HG03520 (cell line): Measurements from ENCODE around the gene PIEZO2.

Source experiments
- ATAC-seq: cut with Tn5 transposase; IDR thresholded peaks from one replicate; pipeline ENCODE4 v1.9.1; 2021; ENCODE audit warnings: mild to moderate bottlenecking, moderate library complexity; ENCODE audit not compliant: unreplicated experiment

Gene PIEZO2

DNA sequence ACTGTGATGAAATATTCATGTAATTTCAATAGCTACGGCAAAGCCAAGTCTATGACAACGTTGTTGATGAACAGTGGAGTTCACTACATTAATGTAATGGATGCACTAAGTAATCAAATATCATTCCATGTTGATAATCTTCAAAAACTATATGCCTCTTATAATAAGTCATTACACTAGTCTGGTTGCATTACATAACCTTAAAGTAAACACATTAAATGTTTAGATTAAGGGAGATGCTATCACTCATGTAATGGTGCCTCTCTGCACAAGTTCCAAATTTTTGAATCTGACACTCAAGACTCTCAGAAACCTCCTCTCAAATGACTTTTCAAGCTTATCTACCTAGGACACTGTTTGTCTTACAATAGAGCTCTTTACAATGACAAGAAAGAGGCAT, 35.4 kb downstream of the PIEZO2 start:
- no peak for ATAC-seq

DNA sequence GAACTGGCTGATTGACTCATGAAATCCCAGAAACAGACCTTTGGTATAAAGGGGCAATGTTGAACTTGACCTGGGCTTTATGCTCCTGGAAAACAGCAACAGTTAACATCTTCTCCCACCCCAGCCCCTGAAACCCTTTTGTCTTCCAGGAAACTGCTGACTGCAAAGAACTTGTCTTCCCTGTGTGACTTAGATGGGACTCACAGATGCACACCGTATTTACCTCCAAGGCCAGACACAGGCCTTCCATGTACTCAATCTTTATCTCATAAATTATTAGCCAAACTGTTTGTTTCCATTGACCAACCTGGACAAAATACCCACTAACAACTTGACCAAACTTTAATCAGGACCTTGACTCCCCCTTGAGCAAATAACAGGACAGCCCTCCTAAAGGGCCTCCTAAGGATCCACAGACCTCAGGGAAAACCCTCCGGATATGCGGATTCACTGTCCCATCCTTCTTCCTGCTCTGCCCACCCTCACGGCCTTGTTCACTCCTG, 36.3 kb downstream of the PIEZO2 start:
- no peak for ATAC-seq

- ATAC-seq: no peak
Observed at GRCh38 chr18:11112286-11112685, 37.1 kb downstream of the PIEZO2 start.

DNA sequence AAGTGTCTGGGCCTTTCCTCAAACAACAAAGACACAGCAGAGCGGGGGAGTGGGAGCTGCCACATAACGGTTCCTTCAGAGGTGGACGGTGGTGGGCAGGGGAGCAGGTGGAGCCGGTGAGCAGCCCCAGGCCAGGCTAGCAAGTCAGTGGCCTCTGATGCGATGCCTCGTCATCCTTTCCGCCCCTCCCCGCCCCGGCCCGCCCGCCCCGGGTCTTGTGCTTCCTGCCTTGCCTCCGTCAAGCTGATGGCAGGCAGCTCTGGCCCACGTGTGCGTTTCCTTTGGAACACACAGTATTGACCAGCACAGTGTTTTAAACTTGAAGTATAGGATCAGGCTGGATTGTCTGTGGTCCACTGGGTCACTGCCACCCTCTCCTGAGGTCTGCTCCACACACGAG, 38.9 kb downstream of the PIEZO2 start:
- ATAC-seq: no peak

- no peak for ATAC-seq
Observed at GRCh38 chr18:11108947-11109346, 40.4 kb downstream of the PIEZO2 start.

GRCh38 chr18:11106894-11107293, 42.5 kb downstream of the PIEZO2 start:
- no peak for ATAC-seq

DNA sequence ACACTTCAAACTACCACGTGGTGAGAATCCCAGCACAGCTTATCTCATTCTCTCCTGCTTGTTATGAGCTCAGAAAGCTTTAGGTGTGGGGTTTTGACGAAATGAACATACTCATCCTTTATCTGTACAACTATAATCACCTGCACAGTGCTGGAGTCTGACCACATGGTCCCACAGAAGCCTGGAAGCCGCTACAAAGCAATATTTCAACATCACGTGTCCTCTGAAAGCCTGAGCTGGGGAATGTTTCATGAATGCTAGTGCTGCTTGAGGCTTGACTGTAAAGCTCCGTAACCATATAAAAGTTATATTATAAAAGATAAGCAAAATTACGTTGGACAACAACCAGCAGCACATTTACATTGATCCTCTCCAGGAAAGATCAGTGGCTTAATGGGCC, 43.9 kb downstream of the PIEZO2 start:
- ATAC-seq: no peak

DNA sequence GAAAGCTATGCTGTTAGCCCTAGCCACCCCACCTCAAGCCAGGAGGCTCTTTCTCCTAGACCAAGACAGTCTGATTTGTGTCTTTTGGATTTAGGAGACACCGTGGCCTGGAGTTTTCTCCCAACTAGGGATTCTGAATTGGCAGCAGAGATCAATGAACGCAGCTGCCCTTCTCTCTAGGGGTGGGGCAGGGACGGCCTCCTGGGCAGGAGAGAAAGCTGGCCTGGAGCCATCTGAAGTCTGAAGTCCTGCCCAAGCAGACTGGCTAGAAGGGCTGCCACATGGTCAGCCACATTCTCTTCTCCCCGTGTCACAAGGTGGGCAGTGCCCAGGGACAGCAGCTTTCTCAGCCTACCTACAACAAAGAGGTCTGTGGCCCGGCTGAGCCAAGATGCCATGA, 45.1 kb downstream of the PIEZO2 start:
- no peak for ATAC-seq

GRCh38 chr18:11096839-11097750, 52.3 kb downstream of the PIEZO2 start:
- ATAC-seq: no peak

DNA sequence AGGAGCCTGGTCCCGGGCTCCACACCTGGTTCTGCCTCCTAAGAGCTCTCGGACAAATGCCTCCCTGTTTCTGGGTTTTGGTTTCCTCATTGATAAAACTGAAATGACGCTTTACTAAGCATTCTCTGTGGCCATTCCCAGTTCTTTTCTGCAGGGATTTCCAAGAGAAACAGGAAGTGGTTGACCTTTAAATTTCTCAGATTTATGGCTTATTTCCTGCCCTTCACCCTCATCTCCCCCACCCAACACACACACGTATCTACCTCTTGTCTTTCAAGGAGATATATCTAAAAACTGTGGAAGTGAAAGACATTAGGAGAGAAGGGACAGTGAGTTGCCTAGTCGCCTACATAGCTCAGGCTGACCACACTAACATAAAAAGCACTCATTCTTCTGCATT, 53.0 kb downstream of the PIEZO2 start:
- ATAC-seq: no peak

- ATAC-seq: no peak
Observed at GRCh38 chr18:11095674-11096293, 53.6 kb downstream of the PIEZO2 start.

DNA sequence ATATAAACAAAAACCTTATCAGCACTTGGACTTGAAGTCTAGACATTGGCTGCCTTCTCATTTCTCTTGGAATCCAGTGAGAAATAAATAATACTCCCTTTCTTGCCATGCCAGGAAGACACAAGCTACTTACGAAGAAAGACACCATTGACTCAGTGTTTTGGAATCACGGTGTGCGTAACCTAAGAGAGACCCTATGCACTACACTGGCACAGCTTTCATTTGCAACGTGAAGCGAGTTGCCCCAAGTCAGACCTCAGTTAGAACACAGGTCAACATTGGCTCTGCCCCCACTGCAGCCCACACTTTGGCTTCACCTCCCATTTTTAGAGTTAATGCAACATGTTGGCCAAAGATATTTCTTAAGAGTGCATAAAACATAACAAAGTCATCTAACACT, 54.2 kb downstream of the PIEZO2 start:
- no peak for ATAC-seq

DNA sequence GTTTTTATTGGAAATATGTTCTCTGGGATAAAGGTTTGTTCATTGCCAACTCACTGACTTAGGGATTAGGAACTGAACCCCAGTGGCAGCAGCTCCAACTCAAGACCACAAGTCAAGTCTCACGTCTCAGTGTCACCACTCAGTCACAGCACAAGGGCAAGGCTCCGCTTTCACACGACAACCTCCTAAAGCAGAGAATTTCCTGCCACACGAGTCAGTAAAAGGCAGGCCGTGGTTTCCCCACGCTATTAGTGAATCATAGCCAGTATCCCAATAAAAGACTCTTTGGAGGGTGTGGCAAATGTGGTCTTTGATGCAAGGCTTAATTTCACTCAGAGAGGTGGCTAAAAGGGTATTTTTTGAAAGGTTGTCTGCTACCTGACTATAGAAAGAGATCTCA, 57.6 kb downstream of the PIEZO2 start:
- no peak for ATAC-seq

DNA sequence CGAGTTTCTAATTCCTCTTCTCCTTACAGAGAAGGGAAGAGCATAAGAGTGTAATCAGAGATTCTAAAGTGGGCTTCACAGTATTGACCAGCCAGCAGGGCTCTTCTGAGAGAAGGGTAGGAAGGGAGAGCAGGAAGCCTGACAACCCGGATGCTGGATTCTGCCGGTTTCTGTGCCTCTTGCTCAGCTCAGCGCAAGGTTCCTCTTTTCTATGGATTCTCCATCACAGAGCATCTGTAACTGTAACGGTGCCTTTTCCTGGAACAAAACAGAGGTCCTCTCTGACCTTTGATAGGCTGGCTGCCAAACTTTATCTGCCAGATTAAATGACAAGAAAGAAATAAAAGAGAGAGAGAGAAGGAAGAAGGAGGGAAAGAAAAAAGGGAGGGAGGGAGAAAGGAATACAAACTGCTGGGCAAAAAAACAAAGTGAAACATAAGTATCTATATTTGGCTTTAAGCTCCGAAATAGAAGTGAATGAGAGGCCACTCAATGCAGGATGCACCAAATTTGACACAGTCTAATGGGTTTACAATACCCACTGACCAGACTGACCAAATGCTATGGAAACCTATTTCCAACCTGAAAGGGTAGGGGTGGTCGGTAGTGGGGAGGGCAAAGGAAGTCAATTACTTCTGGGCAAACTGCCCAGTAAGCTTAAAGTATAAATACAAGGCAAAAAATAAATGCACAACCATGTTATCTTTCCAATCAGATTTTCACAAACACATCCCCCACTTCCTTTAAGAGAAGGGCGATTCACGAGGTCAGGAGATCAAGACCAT, 59.2 kb downstream of the PIEZO2 start:
- no peak for ATAC-seq

GRCh38 chr18:11081009-11081532, 68.3 kb downstream of the PIEZO2 start:
- ATAC-seq: no peak

GRCh38 chr18:11078491-11078890, 70.9 kb downstream of the PIEZO2 start:
- no peak for ATAC-seq

DNA sequence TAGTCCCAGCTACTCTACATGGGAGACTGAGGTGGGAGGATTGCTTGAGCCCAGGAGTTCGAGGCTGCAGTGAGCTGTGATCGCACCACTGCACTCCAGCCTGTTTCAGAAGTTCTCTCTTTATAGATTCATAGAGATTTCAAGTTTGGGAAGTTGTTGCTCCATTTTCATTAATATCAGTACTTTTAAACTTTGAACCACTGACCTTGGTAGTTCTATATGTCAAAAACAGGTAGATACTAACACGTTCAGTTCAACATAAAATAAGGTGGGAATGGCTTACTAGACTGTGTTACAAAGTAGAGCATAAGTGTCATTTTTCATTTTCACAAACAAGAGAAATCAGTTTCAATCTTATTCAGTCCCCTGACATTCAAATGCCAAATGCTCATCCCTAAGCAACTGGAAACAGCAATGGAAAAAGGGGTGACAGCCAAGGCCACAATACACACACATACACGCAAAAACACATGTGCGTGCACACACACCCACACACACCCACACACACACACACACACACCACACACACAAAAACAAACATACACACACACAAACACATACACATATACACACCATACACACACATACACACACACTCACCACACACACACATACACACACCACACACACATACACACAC, 71.7 kb downstream of the PIEZO2 start:
- ATAC-seq: no peak

GRCh38 chr18:11074889-11075288, 74.5 kb downstream of the PIEZO2 start:
- ATAC-seq: no peak

- ATAC-seq: no peak
Observed at GRCh38 chr18:11073971-11074370, 75.4 kb downstream of the PIEZO2 start.

DNA sequence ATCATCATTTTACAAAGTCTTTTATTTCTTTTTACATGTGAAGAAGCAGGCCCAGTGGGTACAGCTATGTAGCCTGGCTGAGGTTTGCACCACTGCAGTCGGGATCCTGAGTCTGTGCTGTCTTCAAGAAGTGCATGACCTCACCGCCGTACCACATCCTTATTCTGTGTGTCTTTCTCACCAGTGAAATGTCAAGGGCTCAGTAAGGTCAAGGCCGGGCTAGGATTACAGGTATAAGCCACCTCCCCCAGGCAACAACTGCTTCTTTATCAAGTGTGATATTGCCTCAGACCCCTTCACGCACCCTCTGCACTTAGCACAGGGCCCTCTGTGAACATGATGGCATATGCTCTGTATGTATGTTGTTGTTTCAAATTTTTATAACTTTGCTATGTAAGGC, 76.7 kb downstream of the PIEZO2 start:
- no peak for ATAC-seq

DNA sequence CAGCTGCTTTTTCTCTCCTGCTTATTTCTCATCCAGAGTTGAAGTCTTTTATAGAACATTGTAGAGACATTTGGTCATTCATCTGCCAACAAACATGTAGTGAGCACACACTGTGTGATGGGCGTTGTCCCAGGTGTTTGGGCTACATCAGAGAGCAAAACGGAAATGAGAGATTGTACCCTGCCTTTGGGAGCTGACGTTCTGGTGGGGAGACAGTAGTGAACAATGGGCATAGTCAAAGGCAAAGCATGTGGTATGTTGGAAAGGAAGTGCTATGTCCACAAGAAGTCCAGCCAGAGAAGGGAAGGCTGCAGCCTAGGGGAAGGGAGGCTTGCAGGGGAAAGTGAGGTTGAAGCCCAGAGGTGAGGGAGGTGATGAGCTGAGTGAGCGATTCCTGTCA, 78.1 kb downstream of the PIEZO2 start:
- no peak for ATAC-seq
